HG02798 (cell line): ENCODE results near the gene KCNJ11.

Experiments
- ATAC-seq: cut with Tn5 transposase; IDR thresholded peaks from one replicate; pipeline ENCODE4 v1.9.1; 2021; ENCODE audit warnings: mild to moderate bottlenecking; ENCODE audit not compliant: unreplicated experiment, poor library complexity

The KCNJ11 gene

GRCh38 chr11:17393472-17393871, 5.0 kb upstream of the KCNJ11 start:
- ATAC-seq = no peak

- no peak for ATAC-seq
These were observed 4.4 kb upstream of the KCNJ11 start for GRCh38 chr11:17392872-17393271.

GRCh38 chr11:17391493-17392355, 3.3 kb upstream of the KCNJ11 start:
- no peak for ATAC-seq

- ATAC-seq = no peak
These were observed 1.6 kb upstream of the KCNJ11 start for GRCh38 chr11:17389957-17390649.

- ATAC-seq = peak; percentile 71
These were observed 925 bp upstream of the KCNJ11 start for GRCh38 chr11:17389211-17389956.

- ATAC-seq = no peak
These were observed 648 bp downstream of the KCNJ11 start for GRCh38 chr11:17387811-17388210.

GRCh38 chr11:17387254-17387653, 1.2 kb downstream of the KCNJ11 start:
- ATAC-seq = no peak

- ATAC-seq = peak; percentile 59
These were observed 2.0 kb downstream of the KCNJ11 start for GRCh38 chr11:17386331-17387084.

GRCh38 chr11:17385926-17386325, 2.5 kb downstream of the KCNJ11 start:
- ATAC-seq = no peak

- ATAC-seq = no peak
These were observed 3.0 kb downstream of the KCNJ11 start for GRCh38 chr11:17385492-17385891.

GRCh38 chr11:17384002-17384511, 4.4 kb downstream of the KCNJ11 start:
- ATAC-seq = peak; percentile 53

- no peak for ATAC-seq
These were observed 5.0 kb downstream of the KCNJ11 start for GRCh38 chr11:17383461-17383860.

GRCh38 chr11:17382046-17382728, 6.3 kb downstream of the KCNJ11 start:
- ATAC-seq = no peak

- ATAC-seq = no peak
These were observed 7.3 kb downstream of the KCNJ11 start for GRCh38 chr11:17381156-17381555.

- no peak for ATAC-seq
These were observed 8.9 kb downstream of the KCNJ11 start for GRCh38 chr11:17379383-17380180.

- ATAC-seq = no peak
These were observed 9.8 kb downstream of the KCNJ11 start for GRCh38 chr11:17378655-17379054.

- no peak for ATAC-seq
These were observed 12.0 kb downstream of the KCNJ11 start for GRCh38 chr11:17376493-17376892.

- ATAC-seq = no peak
These were observed 12.9 kb downstream of the KCNJ11 start for GRCh38 chr11:17375547-17375946.

- no peak for ATAC-seq
These were observed 16.8 kb downstream of the KCNJ11 start for GRCh38 chr11:17371614-17372013.
